ENCODE results near the gene C13orf46.
A peak's percentile ranks its signal among the peaks of the same experiment; 100 is the strongest.

C13orf46 gene

GRCh38 chr13:114009590-114010400 is 35.9 kb upstream of the C13orf46 start:
- DNase-seq (ENCODE audit: low read depth), result no peak

- DNase-seq (ENCODE audit: low read depth), result no peak
These were observed 35.2 kb upstream of the C13orf46 start for GRCh38 chr13:114008964-114009589.

DNA sequence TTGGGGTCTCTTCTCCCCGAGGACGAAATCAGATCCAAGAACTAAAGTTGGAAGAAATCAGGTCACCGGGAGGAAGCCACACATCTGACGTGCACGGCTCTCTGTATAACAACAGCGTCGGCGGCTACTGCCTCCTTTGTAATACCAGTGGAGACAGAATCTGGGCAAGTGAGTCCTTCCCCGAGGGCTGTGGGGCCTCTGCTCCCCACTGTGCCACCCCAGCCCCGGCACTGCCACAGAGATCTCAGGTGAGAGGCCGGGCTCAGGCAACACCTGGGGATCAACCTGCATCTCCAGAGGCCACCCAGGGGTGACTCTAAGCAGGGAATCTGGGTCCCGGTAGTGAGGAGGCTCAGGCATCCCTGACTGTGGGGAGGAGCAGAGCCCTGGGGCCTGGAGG is 33.7 kb upstream of the C13orf46 start:
- no peak for DNase-seq (ENCODE audit: low read depth)

DNA sequence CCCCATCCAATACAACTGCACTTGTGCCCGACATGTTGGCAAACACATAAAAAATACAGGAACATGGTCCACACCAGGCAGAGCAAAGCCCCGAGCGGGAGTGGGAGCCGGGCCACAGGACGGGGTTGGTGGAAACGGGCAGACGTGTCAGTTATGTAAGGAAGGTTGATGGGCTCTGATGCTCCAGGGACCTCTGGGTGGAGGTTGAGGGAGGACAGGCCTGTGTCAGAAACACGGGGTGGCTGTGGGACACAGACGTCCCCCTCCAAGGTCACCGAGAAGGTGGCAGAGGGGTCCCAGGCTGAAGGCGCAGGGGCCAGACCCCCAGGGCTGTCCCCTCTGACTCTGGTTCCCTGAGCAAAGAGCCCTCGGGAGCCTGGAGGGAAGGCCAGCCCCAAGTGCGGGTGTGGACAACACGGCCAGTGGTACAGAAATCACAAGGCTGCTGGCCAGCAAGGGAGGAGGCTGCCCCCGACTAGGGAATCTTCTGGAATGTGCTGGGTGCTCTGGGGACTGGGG is 31.4 kb upstream of the C13orf46 start:
- no peak for DNase-seq (ENCODE audit: low read depth)

DNA sequence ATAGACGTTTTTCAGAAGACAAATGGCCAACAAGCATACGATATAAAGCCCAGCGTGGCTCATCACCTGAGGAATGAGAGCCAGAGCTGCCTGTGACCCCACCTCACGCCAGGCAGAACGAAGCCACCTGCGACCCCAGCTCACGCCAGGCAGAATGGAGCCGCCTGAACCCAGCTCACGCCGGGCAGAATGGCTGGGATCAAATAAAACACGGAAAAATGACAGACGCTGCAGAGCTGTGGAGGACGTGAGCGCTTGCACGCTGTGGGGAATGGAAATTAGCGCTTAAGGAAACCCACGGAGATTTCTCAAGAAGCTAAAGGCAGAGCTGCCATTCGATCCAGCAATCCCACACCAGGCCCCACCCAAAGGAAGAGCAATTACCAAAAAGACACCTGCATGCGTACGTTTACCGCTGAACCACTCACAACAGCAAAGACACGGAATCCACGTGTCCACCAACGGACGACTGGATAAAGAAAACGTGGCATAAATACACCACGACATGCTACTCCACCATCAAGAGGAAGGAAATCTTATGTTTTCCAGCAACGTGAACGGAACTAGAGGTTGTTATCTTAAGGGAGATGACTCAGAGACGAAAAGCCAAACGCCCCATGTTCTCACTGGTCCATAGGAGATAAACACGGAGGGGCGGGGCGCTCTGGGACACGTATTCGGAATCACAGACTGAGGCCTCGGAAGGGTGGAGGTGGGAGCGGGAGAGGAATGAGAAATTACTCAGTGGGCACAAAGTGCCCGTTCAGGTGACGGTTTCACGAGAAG is 30.7 kb upstream of the C13orf46 start:
- DNase-seq (ENCODE audit: low read depth), result no peak

DNA sequence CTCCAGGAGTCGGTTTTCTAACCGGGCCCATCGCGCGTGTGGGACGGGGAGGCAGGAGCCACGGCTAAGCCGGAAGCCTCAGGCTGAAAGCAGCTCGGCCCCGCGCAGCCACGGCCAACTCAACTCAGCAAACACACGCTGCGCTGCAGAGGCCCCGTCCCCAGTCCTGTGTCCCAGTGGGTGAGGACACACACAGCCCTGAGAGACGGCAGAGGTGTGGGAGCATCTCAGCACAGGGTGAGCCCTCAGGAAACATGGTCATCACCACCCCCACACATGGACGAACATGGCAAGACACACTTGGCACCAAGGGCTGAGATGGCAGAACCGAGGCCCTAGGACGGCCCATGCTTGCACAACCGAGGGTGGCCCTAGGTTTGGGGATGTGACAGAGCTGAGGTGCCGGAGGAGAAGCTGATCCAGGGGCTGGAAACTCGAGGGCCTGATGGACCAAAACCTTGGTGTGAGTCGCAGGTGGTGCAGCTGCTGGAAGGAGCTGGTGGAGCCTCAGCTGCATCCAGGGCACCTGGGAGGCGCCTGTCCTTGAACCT is 29.0 kb upstream of the C13orf46 start:
- DNase-seq (ENCODE audit: low read depth), result no peak

DNA sequence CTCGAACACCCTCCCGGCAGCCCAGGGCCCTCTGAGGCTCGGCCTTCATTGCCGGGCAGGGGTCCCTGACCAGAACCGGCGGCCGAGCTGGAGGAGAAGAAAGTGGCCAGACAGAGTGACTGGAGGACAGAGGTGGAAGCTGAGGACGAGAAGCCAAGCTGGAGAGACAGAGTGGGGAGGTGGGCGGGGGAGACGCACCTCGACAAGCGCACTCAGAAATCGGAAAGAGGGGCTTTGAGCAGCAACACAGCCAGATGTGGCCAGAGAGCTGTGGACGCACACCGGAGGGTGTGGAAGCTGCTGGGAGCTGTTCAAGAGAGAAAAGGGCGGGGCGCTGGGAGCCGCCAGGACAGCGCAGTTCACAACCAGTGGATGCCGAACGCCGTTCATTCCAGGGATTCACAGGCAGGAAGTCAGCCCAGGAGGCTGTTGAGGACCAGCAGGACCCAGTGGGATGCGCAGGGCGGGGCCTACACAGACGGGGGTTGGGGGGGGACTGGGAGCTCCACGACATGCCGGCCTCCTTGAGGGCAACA is 28.2 kb upstream of the C13orf46 start:
- no peak for DNase-seq (ENCODE audit: low read depth)

GRCh38 chr13:114001331-114002008 is 27.6 kb upstream of the C13orf46 start:
- no peak for DNase-seq (ENCODE audit: low read depth)

- no peak for DNase-seq (ENCODE audit: low read depth)
These were observed 26.5 kb upstream of the C13orf46 start for GRCh38 chr13:114000151-114001040.

DNA sequence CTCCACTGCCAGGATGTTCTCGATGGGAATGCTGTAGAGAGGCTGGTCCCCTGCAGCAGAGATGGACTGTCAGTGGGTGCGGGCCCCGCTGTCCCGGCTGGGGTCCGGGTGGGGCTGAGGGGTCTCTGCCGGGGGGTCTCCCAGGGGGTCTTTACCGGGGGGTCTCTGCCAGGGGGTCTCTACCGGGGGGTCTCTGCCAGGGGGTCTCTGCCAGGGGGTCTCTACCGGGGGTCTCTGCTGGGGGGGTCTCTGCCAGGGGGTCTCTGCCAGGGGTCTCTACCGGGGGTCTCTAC is 25.7 kb upstream of the C13orf46 start:
- no peak for DNase-seq (ENCODE audit: low read depth)

GRCh38 chr13:113998781-113999617 is 25.1 kb upstream of the C13orf46 start:
- DNase-seq (ENCODE audit: low read depth), result no peak

GRCh38 chr13:113997845-113998751 is 24.2 kb upstream of the C13orf46 start:
- DNase-seq (ENCODE audit: low read depth), result peak; percentile 40

DNA sequence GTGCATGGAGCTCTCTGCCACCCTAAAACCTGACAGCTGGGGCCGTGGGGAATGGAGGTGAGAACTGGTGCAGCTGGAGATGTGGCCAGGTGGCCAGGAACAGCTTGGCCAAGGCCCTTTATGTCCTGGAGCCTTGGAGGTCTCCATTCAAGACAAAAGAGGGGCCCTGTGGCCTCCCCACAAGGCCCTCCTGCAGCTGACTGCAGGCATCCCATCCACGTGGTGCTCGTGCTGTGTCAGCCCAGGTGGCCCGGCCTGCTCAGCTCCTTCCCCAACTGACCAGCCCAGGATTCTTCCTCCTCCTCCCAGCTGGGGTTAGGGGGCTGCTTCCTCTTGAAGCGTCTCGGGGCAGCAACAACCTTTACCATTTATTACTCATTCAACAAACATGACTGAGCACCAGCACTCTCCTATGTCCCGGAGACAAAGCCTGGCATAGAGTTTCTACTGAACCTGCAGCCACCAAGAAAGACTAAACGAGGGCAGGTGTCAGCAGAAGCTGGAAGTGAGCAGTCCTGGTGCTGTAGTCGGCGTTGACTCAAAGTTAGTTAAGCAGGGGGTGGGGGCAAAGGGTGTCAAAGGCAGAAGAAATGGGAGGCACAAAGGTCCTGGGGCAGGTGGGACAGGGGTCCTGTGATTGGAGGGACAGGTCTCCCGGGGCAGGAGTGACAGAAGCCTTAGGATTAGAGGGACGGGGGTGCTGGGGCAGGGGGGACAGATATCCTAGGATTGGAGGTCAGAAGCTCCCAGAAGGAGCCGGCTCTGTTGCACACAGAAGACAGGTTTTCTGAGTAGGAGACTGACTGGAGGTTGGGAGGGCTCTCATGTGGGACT is 23.3 kb upstream of the C13orf46 start:
- DNase-seq (ENCODE audit: low read depth), result no peak

DNA sequence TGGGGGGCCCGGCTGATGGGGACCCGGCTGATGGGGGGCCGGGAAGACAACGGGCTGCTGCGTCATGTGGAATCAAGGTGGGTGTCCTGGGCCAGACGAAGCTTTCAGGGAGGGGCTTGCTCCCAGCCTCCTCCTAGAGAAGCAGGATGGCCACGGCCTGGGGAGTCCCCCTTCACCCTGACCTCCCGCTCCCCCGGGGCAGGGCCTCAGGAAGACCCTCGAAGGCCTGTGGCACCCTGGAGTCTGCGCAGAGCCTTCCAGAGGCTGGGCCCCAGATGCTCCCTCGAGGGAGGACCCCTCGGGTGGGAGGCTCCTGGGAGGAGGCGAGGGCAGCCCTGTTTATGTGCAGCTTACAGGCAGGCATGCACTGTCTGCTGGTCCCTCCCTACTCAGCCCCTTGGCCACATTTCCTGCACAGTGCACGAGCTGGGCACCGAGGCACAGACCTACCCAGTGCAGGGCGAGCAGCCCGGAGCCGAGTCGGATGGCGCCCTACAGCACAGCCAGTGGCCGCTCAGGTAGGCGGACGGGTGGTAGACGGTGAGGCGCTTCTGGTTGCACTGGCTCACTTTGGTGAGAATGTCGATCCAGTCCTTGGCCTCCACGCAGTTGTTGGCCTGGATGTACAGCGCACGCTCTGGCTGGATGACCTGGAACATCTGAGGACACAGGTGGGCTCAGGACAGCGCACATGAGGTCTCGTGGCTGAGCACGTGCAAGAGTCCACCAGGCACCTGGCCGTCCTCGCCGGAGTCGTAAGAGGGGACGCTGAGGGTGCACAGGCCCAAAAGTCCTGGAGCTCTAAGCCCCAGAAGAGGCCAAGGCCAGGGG is 22.4 kb upstream of the C13orf46 start:
- DNase-seq (ENCODE audit: low read depth), result no peak

GRCh38 chr13:113995051-113995601 is 21.2 kb upstream of the C13orf46 start:
- no peak for DNase-seq (ENCODE audit: low read depth)

- DNase-seq (ENCODE audit: low read depth), result no peak
These were observed 18.6 kb upstream of the C13orf46 start for GRCh38 chr13:113992276-113993005.
